K562 (cell line): ENCODE results near the gene CACNA1S.
A peak's percentile ranks its signal among the peaks of the same experiment; 100 is the strongest.

Experiments used
- CAMTA2 ChIP-seq: fragments of 250-450 bp; sonication (Bioruptor Pico); conservative IDR thresholded peaks from 2 replicates; pipeline ENCODE4 v1.5.1; 2022
- FOXA3 ChIP-seq, 2 experiments: fragments of 450-650 bp in 1 of 2; sonication (generic) in 1 of 2; formaldehyde crosslinking; IDR thresholded peaks in 1 of 2; conservative IDR thresholded peaks in 1 of 2; 2 replicates each; pipeline versions ENCODE4 v1.4.0 to v1.8.0; 2020 to 2022; ENCODE audit warnings: mild to moderate bottlenecking in 2 of 2, missing genetic modification reagents in 1 of 2
- FOXP1 ChIP-seq: sonication (generic); formaldehyde crosslinking; IDR thresholded peaks from 2 replicates; pipeline ENCODE4 v1.8.0; 2022; ENCODE audit warnings: mild to moderate bottlenecking, missing genetic modification reagents
- TAF1 ChIP-seq: IDR thresholded peaks from 2 replicates; pipeline ENCODE4 v1.6.1; 2011; ENCODE audit warnings: mild to moderate bottlenecking, low read length, moderate library complexity; ENCODE audit not compliant: insufficient read depth, control insufficient read depth, severe bottlenecking; ENCODE audit errors: extremely low read depth
- TRIM28 ChIP-seq: fragments of 450-650 bp; IDR thresholded peaks from 2 replicates; pipeline ENCODE4 v1.6.1; 2017
- ZNF263 ChIP-seq: sonication (generic); formaldehyde crosslinking; IDR thresholded peaks from 2 replicates; pipeline ENCODE4 v1.8.0; 2022; ENCODE audit warnings: mild to moderate bottlenecking, missing genetic modification reagents, borderline replicate concordance

GRCh38 chr1:201114245-201115131 is 2.3 kb upstream of the CACNA1S start:
- TF ChIP-seq FOXP1 (no peak), CAMTA2 (no peak), ZNF263 (peak; percentile 73), FOXA3 (CRISPR knock-in tag; conservative IDR thresholded peaks at IDR 0.05 in 1 of 2, IDR thresholded peaks at IDR 0.05 in 1 of 2) (no peak), TAF1 (no peak), TRIM28 (no peak)
